Measurements from ENCODE around the gene DLEU7. TPM values are rescaled to one million over a fixed set of nuclear protein-coding genes. Genes with fewer than 3 reads are reported as not detected.

DLEU7 gene
- total RNA-seq, 1 donor from 2014 or later, result not detected

GRCh38 chr13:50810468-50810867 lies 33.0 kb downstream of the DLEU7 start:
- Mint-ChIP-seq H3K4me3 (ENCODE audit: unreplicated experiment) (no peak overlapping the region), H3K27me3 (ENCODE audit: unreplicated experiment) (no peaks in the 10 kb centered on the region), H3K36me3 (ENCODE audit: low read depth, unreplicated experiment) (no peaks in the 10 kb centered on the region), H3K9me3 (ENCODE audit: unreplicated experiment) (no peaks in the 10 kb centered on the region), H3K4me1 (ENCODE audit: unreplicated experiment) (no peaks in the 10 kb centered on the region), H3K27ac (ENCODE audit: unreplicated experiment) (no peak overlapping the region)
- no peak for DNase-seq (ENCODE audit: low spot score)
- no peak for TF ChIP-seq CTCF (IDR thresholded peaks at IDR 0.05; ENCODE audit: unreplicated experiment)

DNA sequence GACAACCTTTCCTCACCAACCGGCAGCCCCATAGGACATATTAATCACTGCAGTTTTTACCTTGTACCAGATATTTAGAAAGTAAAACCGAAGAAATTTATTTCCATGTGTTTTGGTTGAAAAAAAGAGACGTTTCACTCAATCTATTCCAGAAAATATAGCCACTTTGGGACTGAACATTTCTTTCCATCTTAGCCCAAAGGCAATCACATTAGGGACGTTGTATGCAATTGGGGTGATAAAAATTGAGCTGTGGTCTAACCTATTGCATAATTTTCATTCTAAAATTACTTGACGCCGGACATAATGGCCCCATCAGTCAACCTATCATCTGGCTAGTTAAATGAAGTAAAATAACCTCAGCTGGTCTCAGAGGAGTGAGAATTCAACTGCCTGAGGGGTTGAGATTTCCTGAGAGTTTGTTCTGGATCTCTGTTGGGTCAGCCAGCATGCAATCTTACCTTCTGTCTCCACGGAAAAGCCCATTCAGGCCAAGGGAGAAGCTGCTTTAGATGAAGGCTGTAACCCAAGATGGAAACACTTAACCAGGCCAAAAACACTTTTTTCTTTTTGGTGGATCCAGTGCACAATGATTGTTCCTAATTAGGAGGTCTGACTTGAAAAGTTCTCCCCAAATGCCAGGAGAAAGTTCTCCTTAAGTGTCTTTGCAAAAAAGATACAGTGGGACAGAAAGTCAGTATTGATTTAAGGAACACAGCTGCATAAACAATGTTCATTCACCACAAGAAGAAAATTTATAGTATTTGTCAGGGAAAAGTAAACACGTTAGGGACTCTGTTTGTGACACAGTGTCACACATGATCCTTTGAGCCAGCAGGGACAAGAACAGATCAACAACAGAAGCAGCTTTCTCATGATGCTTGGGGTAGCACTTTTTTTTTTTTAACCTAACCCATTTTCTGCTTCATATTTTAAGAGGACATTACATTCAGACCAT lies 34.1 kb downstream of the DLEU7 start:
- H3K36me3 Mint-ChIP-seq (ENCODE audit: low read depth, unreplicated experiment), result no peaks in the 10 kb centered on the region
- no peak for TF ChIP-seq CTCF (IDR thresholded peaks at IDR 0.05; ENCODE audit: unreplicated experiment)
- DNase-seq (ENCODE audit: low spot score), result no peak
- no peaks in the 10 kb centered on the region for H3K27me3 Mint-ChIP-seq (ENCODE audit: unreplicated experiment)
- H3K27ac Mint-ChIP-seq (ENCODE audit: unreplicated experiment), result no peak overlapping the region
- H3K4me3 Mint-ChIP-seq (ENCODE audit: unreplicated experiment), result no peak overlapping the region
- H3K9me3 Mint-ChIP-seq (ENCODE audit: unreplicated experiment), result no peaks in the 10 kb centered on the region
- no peaks in the 10 kb centered on the region for H3K4me1 Mint-ChIP-seq (ENCODE audit: unreplicated experiment)

- DNase-seq (ENCODE audit: low spot score), result no peak
- Mint-ChIP-seq H3K9me3 (ENCODE audit: unreplicated experiment) (no peaks in the 10 kb centered on the region), H3K4me3 (ENCODE audit: unreplicated experiment) (no peak overlapping the region), H3K36me3 (ENCODE audit: low read depth, unreplicated experiment) (no peaks in the 10 kb centered on the region), H3K27me3 (ENCODE audit: unreplicated experiment) (no peaks in the 10 kb centered on the region), H3K27ac (ENCODE audit: unreplicated experiment) (no peak overlapping the region), H3K4me1 (ENCODE audit: unreplicated experiment) (peaks cover 5% of the 10 kb centered on the region)
- TF ChIP-seq CTCF (IDR thresholded peaks at IDR 0.05; ENCODE audit: unreplicated experiment), result no peak
Observed at GRCh38 chr13:50805805-50806204, 37.7 kb downstream of the DLEU7 start.

GRCh38 chr13:50801087-50801931 lies 42.2 kb downstream of the DLEU7 start:
- peak; percentile 74 for DNase-seq (ENCODE audit: low spot score)
- TF ChIP-seq CTCF (IDR thresholded peaks at IDR 0.05; ENCODE audit: unreplicated experiment), result peak; percentile 64
- Mint-ChIP-seq H3K4me1 (ENCODE audit: unreplicated experiment) (peaks cover 9% of the 10 kb centered on the region), H3K9me3 (ENCODE audit: unreplicated experiment) (no peaks in the 10 kb centered on the region), H3K4me3 (ENCODE audit: unreplicated experiment) (no peak overlapping the region), H3K36me3 (ENCODE audit: low read depth, unreplicated experiment) (no peaks in the 10 kb centered on the region), H3K27me3 (ENCODE audit: unreplicated experiment) (no peaks in the 10 kb centered on the region), H3K27ac (ENCODE audit: unreplicated experiment) (no peak overlapping the region)
